GM18505 (cell line): Measurements from ENCODE around the gene POLRMT.
"Not testable (repeated sequence)": the region's sequence is repeated elsewhere in the genome, so short reads cannot be mapped to it uniquely, and the experiment has no call there.

Experiments
- ATAC-seq: cut with Tn5 transposase; IDR thresholded peaks from one replicate; pipeline ENCODE4 v1.9.1; 2021; ENCODE audit not compliant: unreplicated experiment
- POLR2A ChIP-seq: IDR thresholded peaks from 4 replicates; pipeline ENCODE4 v1.6.1; 2011; ENCODE audit warnings: borderline replicate concordance; ENCODE audit not compliant: insufficient read depth, insufficient read length; ENCODE audit errors: extremely low read depth

The POLRMT gene

GRCh38 chr19:613732-614567 lies 19.4 kb downstream of the POLRMT start:
- no peak for ATAC-seq
- no peak for TF ChIP-seq POLR2A

GRCh38 chr19:612941-613340 lies 20.4 kb downstream of the POLRMT start:
- no peak for ATAC-seq

GRCh38 chr19:611481-611868 lies 21.9 kb downstream of the POLRMT start:
- TF ChIP-seq POLR2A: no peak
- ATAC-seq: no peak

More at GRCh38 chr19:612941-613340, 20.4 kb downstream of the POLRMT start:
- TF ChIP-seq POLR2A: no peak

- ATAC-seq: no peak
- TF ChIP-seq POLR2A: no peak
Observed at GRCh38 chr19:610801-611480, 22.4 kb downstream of the POLRMT start.

- ATAC-seq: no peak
- no peak for TF ChIP-seq POLR2A
Observed at GRCh38 chr19:610071-610800, 23.1 kb downstream of the POLRMT start.

GRCh38 chr19:609004-609346 lies 24.4 kb downstream of the POLRMT start:
- TF ChIP-seq POLR2A: no peak
- no peak for ATAC-seq

GRCh38 chr19:608155-609003 lies 25.0 kb downstream of the POLRMT start:
- ATAC-seq: no peak
- TF ChIP-seq POLR2A: no peak

GRCh38 chr19:607301-608154 lies 25.8 kb downstream of the POLRMT start:
- no peak for ATAC-seq
- TF ChIP-seq POLR2A: no peak

- not testable (repeated sequence) for ATAC-seq
Observed at GRCh38 chr19:605061-605971, 28.0 kb downstream of the POLRMT start.

- TF ChIP-seq POLR2A: no peak
- no peak for ATAC-seq
Observed at GRCh38 chr19:604355-604754, 29.0 kb downstream of the POLRMT start.

- ATAC-seq: not testable (repeated sequence)
Observed at GRCh38 chr19:603779-604178, 29.6 kb downstream of the POLRMT start.

GRCh38 chr19:603302-603639 lies 30.1 kb downstream of the POLRMT start:
- ATAC-seq: not testable (repeated sequence)
